PC-9 (cell line): ENCODE data around the gene CTU2. TPM values are rescaled to one million over a fixed set of nuclear protein-coding genes. Genes with fewer than 3 reads are reported as not detected.
A peak's percentile ranks its signal among the peaks of the same experiment; 100 is the strongest.

Experiments used
- BruUV-seq: library from RNA; stranded (reverse); fragments of 400-500 nt; replicated peaks from 2 replicates; lab custom pipeline; 2021; lab: Mats Ljungman, UMichigan
- CTCF ChIA-PET: fragments of 300-600 bp; sonication (Branson Sonifier 250); formaldehyde crosslinking; loops from one replicate; lab custom pipeline; 2022; ENCODE audit warnings: antibody characterized with exemption; lab: Charles Lee
- POLR2A ChIA-PET: fragments of 300-600 bp; sonication (Branson Sonifier 250); formaldehyde crosslinking; loops from one replicate; lab custom pipeline; 2022; ENCODE audit warnings: antibody characterized with exemption; ENCODE audit not compliant: unreplicated experiment; lab: Charles Lee
- DNase-seq, 2 experiments: peaks; one replicate each; pipeline versions ENCODE4 v3.0.0 to v3.0.0-alpha.2; 2015 to 2022; ENCODE audit warnings: mixed read lengths in 1 of 2
- H2AFZ ChIP-seq: fragments of 200-600 bp; sonication (generic); 2 replicates; pipeline ENCODE4 v1.8.1; 2017; ENCODE audit warnings: antibody characterized with exemption
- H3F3A ChIP-seq: fragments of 200-600 bp; sonication (generic); 2 replicates; pipeline ENCODE4 v1.8.1; 2017; ENCODE audit warnings: antibody characterized with exemption, mild to moderate bottlenecking, low read depth; ENCODE audit not compliant: insufficient read depth
- H3K27ac ChIP-seq: fragments of 200-600 bp; sonication (generic); 2 replicates; pipeline ENCODE4 v1.6.1; 2016; ENCODE audit warnings: mixed run types
- H3K27me3 ChIP-seq: fragments of 200-600 bp; sonication (generic); 2 replicates; pipeline ENCODE4 v1.6.1; 2016; ENCODE audit warnings: low read depth, mixed run types; ENCODE audit not compliant: insufficient read depth
- H3K36me3 ChIP-seq: fragments of 200-600 bp; sonication (generic); 2 replicates; pipeline ENCODE4 v1.6.1; 2016; ENCODE audit warnings: low read depth, mixed run types
- H3K4me1 ChIP-seq: fragments of 200-600 bp; sonication (generic); replicated peaks from 2 replicates; pipeline ENCODE4 v1.6.1; 2016; ENCODE audit warnings: mixed run types; ENCODE audit not compliant: insufficient read depth
- H3K4me2 ChIP-seq: fragments of 200-600 bp; sonication (generic); 2 replicates; pipeline ENCODE4 v1.6.1; 2017; ENCODE audit warnings: mixed run types
- H3K4me3 ChIP-seq: fragments of 200-600 bp; sonication (generic); 2 replicates; pipeline ENCODE4 v1.6.1; 2016; ENCODE audit warnings: mixed run types
- H3K79me2 ChIP-seq: fragments of 200-600 bp; sonication (generic); 2 replicates; pipeline ENCODE4 v1.6.1; 2017; ENCODE audit warnings: low read depth, mixed run types
- H3K9me2 ChIP-seq: fragments of 200-600 bp; sonication (generic); 2 replicates; pipeline ENCODE4 v1.8.1; 2017; ENCODE audit warnings: mild to moderate bottlenecking; ENCODE audit not compliant: insufficient read depth
- H3K9me3 ChIP-seq: fragments of 200-600 bp; sonication (generic); 2 replicates; pipeline ENCODE4 v1.8.1; 2016; ENCODE audit warnings: low read depth; ENCODE audit not compliant: insufficient read depth
- H4K20me1 ChIP-seq: fragments of 200-600 bp; sonication (generic); 2 replicates; pipeline ENCODE4 v1.8.1; 2017; ENCODE audit not compliant: insufficient read depth
- EZH2 ChIP-seq: fragments of 200-600 bp; sonication (generic); IDR thresholded peaks from 2 replicates; pipeline ENCODE4 v1.8.0; 2017; ENCODE audit warnings: antibody characterized with exemption, low read depth
- intact Hi-C: fragments of 100-400 bp; cut with micrococcal nuclease; formaldehyde crosslinking; loops from one replicate; pipeline ENCODE4 v1.10.0; 2022; ENCODE audit not compliant: unreplicated experiment
- total RNA-seq: library from RNA; stranded (reverse); gene quantifications from 2 replicates; pipeline ENCODE4 v1.2.3, GENCODE V29; 2021
- TF ChIP-seq, protein P1 (sequence below): fragments of 200-600 bp; sonication (generic); conservative IDR thresholded peaks from 2 replicates; pipeline ENCODE4 v1.6.1; 2017; ENCODE audit warnings: mixed run types, antibody characterized with exemption, mild to moderate bottlenecking, moderate library complexity

Gene CTU2
- total RNA-seq, 1 experiment from 2014 or later, result 20.0 TPM

DNA sequence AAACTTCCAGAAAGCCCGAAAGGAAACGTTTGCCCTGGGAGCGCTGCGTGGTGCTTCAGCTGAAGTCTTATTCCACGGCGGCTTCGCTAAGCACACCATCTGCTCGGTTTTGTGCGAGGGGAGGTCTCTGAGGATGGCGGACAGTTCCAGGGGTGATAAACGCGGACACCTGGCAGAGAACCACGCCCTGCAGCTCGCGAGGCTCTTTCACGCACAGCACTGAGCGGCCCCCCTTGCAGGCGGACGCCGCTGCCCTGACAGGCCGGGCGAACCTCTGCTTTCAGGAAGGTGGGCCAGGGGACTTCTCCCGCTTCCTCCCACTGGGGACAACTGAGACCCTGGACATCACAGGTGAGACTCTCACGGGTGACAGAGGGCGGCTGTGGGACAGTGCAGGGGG is 47.1 kb upstream of the CTU2 start:
- BruUV-seq, result no TSS peak
- no peak overlapping the region for H3K27ac ChIP-seq
- H3K9me3 ChIP-seq, result no peaks in the 10 kb centered on the region
- H2AFZ ChIP-seq, result no peak overlapping the region
- ChIA-PET POLR2A (no interaction called here), CTCF (no interaction called here)
- no peak overlapping the region for H3K4me3 ChIP-seq
- H3K79me2 ChIP-seq, result peaks cover 29% of the 10 kb centered on the region
- H3K9me2 ChIP-seq, result no peaks in the 10 kb centered on the region
- intact Hi-C loops, result no loop called here
- H3K4me1 ChIP-seq, result peaks cover 9% of the 10 kb centered on the region
- DNase-seq, result no peak
- H3K4me2 ChIP-seq, result no peak overlapping the region
- TF ChIP-seq, protein P1, sequence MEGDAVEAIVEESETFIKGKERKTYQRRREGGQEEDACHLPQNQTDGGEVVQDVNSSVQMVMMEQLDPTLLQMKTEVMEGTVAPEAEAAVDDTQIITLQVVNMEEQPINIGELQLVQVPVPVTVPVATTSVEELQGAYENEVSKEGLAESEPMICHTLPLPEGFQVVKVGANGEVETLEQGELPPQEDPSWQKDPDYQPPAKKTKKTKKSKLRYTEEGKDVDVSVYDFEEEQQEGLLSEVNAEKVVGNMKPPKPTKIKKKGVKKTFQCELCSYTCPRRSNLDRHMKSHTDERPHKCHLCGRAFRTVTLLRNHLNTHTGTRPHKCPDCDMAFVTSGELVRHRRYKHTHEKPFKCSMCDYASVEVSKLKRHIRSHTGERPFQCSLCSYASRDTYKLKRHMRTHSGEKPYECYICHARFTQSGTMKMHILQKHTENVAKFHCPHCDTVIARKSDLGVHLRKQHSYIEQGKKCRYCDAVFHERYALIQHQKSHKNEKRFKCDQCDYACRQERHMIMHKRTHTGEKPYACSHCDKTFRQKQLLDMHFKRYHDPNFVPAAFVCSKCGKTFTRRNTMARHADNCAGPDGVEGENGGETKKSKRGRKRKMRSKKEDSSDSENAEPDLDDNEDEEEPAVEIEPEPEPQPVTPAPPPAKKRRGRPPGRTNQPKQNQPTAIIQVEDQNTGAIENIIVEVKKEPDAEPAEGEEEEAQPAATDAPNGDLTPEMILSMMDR, result no peak
- no peak for TF ChIP-seq EZH2
- H3K27me3 ChIP-seq, result no peaks in the 10 kb centered on the region
- no peaks in the 10 kb centered on the region; the same call in 1 of the 2 replicates for H4K20me1 ChIP-seq
- H3K36me3 ChIP-seq, result no peaks in the 10 kb centered on the region
- peaks cover 10% of the 10 kb centered on the region; the same call in 1 of the 2 replicates for H3F3A ChIP-seq

DNA sequence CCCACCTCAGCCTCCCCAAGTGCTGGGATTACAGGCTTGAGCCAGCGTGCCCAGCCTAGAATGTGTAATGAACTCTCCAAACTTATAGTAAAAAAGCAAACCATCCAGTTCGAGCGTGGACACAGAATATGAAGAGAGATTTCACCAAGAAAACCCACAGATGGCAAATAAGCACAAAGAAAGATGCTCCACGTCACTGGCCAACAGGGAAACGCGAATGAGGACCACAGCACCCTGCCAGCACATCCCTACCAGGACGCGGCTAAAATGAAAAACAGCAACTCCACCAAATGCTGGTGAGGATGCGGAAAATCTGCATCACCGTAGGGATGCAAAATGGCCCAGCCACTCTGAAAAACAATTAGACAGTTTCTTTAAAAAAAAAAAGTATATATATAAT is 44.8 kb upstream of the CTU2 start:
- no peak overlapping the region for H3K4me3 ChIP-seq
- H3K79me2 ChIP-seq, result peaks cover 29% of the 10 kb centered on the region
- H3K27ac ChIP-seq, result no peak overlapping the region

DNA sequence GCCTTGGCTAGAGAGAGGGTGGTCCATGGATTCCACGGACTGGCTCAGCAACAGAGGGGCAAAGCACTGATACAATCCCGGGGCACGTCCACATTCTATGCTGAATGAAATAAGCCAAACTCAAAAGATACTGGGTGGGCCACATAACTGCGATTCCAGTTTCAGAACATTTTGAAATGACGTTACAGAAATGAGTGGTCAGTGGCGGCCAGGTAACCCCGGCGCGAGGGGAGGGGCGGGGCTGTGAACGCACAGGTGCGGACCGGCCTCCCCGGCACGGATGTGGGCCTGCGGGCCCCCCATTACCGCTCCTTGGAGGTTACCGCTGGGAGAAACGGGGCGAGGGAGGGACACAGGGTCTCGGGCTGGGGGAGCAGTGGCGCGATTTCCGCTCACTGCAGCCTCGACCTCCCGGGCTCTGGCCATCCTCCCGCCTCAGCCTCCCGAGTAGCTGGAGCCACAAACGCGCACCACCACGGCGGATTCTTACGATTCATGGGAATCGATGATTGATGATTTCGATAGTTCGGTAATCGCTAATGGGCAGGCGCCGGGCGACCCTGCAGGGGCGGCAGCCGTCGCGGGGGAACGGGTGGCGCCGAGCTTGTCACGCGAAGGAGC is 44.0 kb upstream of the CTU2 start:
- Histone ChIP-seq H3K9me2 (no peaks in the 10 kb centered on the region), H3K27ac (peak overlapping the region; percentile 13; the same call in 1 of the 2 replicates), H3K4me2 (peak overlapping the region; percentile 98), H4K20me1 (no peaks in the 10 kb centered on the region; the same call in 1 of the 2 replicates), H2AFZ (peak overlapping the region; percentile 94), H3K27me3 (no peaks in the 10 kb centered on the region), H3K4me1 (peaks cover 9% of the 10 kb centered on the region), H3K36me3 (no peaks in the 10 kb centered on the region), H3K4me3 (peak overlapping the region; percentile 90), H3K9me3 (no peaks in the 10 kb centered on the region), H3K79me2 (peaks cover 29% of the 10 kb centered on the region), H3F3A (peaks cover 19% of the 10 kb centered on the region; the same call in 1 of the 2 replicates)
- no peak for DNase-seq
- ChIA-PET CTCF (no interaction called here), POLR2A (interaction anchor here (0.5 to 0.7 kb wide), 4 partner anchors 8 to 132 kb away, joined by 3 to 4 read pairs (median 4); partner anchors contain the start of gene PIEZO1)
- intact Hi-C loops, result loop anchor here (5.0 kb wide), 1 partner anchor 95 kb away; no protein-coding TSS in a partner anchor
- TSS peak; percentile 56 for BruUV-seq
- TF ChIP-seq EZH2, result no peak
- TF ChIP-seq, protein P1, result no peak

More for the DNA sequence above, 44.8 kb upstream of the CTU2 start:
- intact Hi-C loops, result loop anchor here (5.0 kb wide), 1 partner anchor 96 kb away; no protein-coding TSS in a partner anchor
- Histone ChIP-seq H2AFZ (no peak overlapping the region), H3K36me3 (no peaks in the 10 kb centered on the region), H3F3A (peaks cover 16% of the 10 kb centered on the region; the same call in 1 of the 2 replicates), H4K20me1 (no peaks in the 10 kb centered on the region; the same call in 1 of the 2 replicates), H3K27me3 (no peaks in the 10 kb centered on the region), H3K4me2 (no peak overlapping the region), H3K4me1 (peaks cover 9% of the 10 kb centered on the region), H3K9me2 (no peaks in the 10 kb centered on the region), H3K9me3 (no peaks in the 10 kb centered on the region)
- ChIA-PET CTCF (no interaction called here), POLR2A (no interaction called here)
- BruUV-seq, result no TSS peak
- TF ChIP-seq, protein P1, result no peak
- no peak for TF ChIP-seq EZH2
- no peak for DNase-seq
